ENCODE data around the gene TOP3B.

DNA sequence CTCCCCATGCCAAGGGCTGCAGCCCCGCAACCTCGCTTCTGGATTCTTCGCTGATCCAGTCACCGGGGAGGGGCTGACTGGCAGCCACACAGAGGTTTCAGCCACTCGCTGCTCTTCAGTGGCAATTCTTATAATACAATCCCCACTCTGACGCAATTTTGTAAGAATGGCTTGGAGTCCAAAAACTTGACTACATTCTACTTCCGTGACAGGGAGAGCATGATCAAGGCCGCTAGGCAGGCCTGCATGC lies 44.8 kb downstream of the TOP3B start:
- TF ChIP-seq, protein P1, sequence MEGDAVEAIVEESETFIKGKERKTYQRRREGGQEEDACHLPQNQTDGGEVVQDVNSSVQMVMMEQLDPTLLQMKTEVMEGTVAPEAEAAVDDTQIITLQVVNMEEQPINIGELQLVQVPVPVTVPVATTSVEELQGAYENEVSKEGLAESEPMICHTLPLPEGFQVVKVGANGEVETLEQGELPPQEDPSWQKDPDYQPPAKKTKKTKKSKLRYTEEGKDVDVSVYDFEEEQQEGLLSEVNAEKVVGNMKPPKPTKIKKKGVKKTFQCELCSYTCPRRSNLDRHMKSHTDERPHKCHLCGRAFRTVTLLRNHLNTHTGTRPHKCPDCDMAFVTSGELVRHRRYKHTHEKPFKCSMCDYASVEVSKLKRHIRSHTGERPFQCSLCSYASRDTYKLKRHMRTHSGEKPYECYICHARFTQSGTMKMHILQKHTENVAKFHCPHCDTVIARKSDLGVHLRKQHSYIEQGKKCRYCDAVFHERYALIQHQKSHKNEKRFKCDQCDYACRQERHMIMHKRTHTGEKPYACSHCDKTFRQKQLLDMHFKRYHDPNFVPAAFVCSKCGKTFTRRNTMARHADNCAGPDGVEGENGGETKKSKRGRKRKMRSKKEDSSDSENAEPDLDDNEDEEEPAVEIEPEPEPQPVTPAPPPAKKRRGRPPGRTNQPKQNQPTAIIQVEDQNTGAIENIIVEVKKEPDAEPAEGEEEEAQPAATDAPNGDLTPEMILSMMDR (IDR thresholded peaks at IDR 0.05 in 4 of 5, conservative IDR thresholded peaks at IDR 0.05 in 1 of 5), result no peak
- TF ChIP-seq POLR2A (IDR thresholded peaks at IDR 0.05), result no peak

Data from gastrocnemius medialis (tissue), 4 donors.